Measurements from ENCODE around the gene TPRKB. TPM values are rescaled to one million over a fixed set of nuclear protein-coding genes. Genes with fewer than 3 reads are reported as not detected.

TPRKB gene
- total RNA-seq, 1 experiment from 2014 or later = 44.7 TPM

GRCh38 chr2:73780237-73780582, 43.1 kb upstream of the TPRKB start:
- Histone ChIP-seq H3K56ac (ENCODE audit: insufficient read length, low read depth, low read length) (no peak overlapping the region), H2BK20ac (ENCODE audit: low read depth, low read length, poor library complexity, severe bottlenecking) (no peak overlapping the region), H2BK15ac (ENCODE audit: low read depth, low read length) (no peak overlapping the region), H3K9me3 (ENCODE audit: control insufficient read depth, low read depth, low read length) (no peaks in the 10 kb centered on the region), H2AK5ac (ENCODE audit: insufficient read length, low read length) (no peak overlapping the region), H3K27ac (ENCODE audit: insufficient read length, low read depth, low read length) (no peak overlapping the region), H4K20me1 (ENCODE audit: control insufficient read depth, insufficient read depth, insufficient read length) (no peaks in the 10 kb centered on the region), H3K79me1 (ENCODE audit: insufficient read depth, low read depth, low read length, poor library complexity, severe bottlenecking) (no peaks in the 10 kb centered on the region), H4K91ac (ENCODE audit: insufficient read length, low read depth, low read length) (no peak overlapping the region), H3K79me2 (ENCODE audit: insufficient read depth, low read length) (no peaks in the 10 kb centered on the region; the same call in 1 of the 2 replicates), H4K5ac (ENCODE audit: insufficient read length, low read depth, low read length) (no peak overlapping the region), H3K23me2 (ENCODE audit: insufficient read length, low read depth, low read length, poor library complexity, severe bottlenecking) (peaks cover 4% of the 10 kb centered on the region), H2AFZ (ENCODE audit: low read length) (no peak overlapping the region), H4K8ac (replicated peaks; ENCODE audit: insufficient read length, low read depth, low read length) (no peak overlapping the region), H2BK5ac (ENCODE audit: insufficient read length, low read length) (no peak overlapping the region), H3K9ac (ENCODE audit: extremely low read depth, insufficient read length, low read length) (no peak overlapping the region), H3T11ph (ENCODE audit: low read length) (no peak overlapping the region), H3K14ac (ENCODE audit: insufficient read depth, low read length) (no peak overlapping the region), H3K4ac (ENCODE audit: low read depth, low read length) (no peak overlapping the region), H3K4me2 (ENCODE audit: insufficient read depth, insufficient read length, low read length) (peak overlapping the region; percentile 94), H3K23ac (ENCODE audit: insufficient read length, low read depth, low read length) (no peak overlapping the region), H2BK120ac (ENCODE audit: low read depth, low read length, poor library complexity, severe bottlenecking) (no peak overlapping the region), H3K4me1 (ENCODE audit: insufficient read depth, low read length) (no peaks in the 10 kb centered on the region), H3K27me3 (ENCODE audit: insufficient read depth, low read length) (no peaks in the 10 kb centered on the region), H2BK12ac (ENCODE audit: insufficient read length, low read depth, low read length) (no peak overlapping the region), H3K18ac (ENCODE audit: insufficient read length, low read depth, low read length) (no peak overlapping the region)
- H3K9me3 Mint-ChIP-seq = no peaks in the 10 kb centered on the region
- no CpG with 5 or more reads among the region's 7 CpGs for WGBS (ENCODE audit: extremely low coverage, insufficient read length, low lambda C conversion rate)
- peak overlapping the region; percentile 99 for H3K4me3 Mint-ChIP-seq
- peaks cover 9% of the 10 kb centered on the region in 2 experiments for H3K4me1 Mint-ChIP-seq
- TF ChIP-seq, protein P1, sequence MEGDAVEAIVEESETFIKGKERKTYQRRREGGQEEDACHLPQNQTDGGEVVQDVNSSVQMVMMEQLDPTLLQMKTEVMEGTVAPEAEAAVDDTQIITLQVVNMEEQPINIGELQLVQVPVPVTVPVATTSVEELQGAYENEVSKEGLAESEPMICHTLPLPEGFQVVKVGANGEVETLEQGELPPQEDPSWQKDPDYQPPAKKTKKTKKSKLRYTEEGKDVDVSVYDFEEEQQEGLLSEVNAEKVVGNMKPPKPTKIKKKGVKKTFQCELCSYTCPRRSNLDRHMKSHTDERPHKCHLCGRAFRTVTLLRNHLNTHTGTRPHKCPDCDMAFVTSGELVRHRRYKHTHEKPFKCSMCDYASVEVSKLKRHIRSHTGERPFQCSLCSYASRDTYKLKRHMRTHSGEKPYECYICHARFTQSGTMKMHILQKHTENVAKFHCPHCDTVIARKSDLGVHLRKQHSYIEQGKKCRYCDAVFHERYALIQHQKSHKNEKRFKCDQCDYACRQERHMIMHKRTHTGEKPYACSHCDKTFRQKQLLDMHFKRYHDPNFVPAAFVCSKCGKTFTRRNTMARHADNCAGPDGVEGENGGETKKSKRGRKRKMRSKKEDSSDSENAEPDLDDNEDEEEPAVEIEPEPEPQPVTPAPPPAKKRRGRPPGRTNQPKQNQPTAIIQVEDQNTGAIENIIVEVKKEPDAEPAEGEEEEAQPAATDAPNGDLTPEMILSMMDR (conservative IDR thresholded peaks at IDR 0.05) = no peak
- peaks cover 4 to 27% (median 18%) of the 10 kb centered on the region in 3 experiments; a peak in 6 of 7 replicates for H3K36me3 Mint-ChIP-seq (ENCODE audit: insufficient read depth in 1 of 3, low read depth in 3 of 3)
- no peaks in the 10 kb centered on the region; the same call in 1 of the 2 replicates for H3K27me3 Mint-ChIP-seq (ENCODE audit: low read depth)
- peak overlapping the region in 1 of 3 experiments; percentile 77; a peak in 1 of 7 replicates for H3K27ac Mint-ChIP-seq
- no peak for DNase-seq

Measured in H9 (cell line).